Activated B cell treated with CpG ODN at 0.5 μM for 24 hours (primary cell): Measurements from ENCODE around the gene TMEM213. TPM values are rescaled to one million over a fixed set of nuclear protein-coding genes. Genes with fewer than 3 reads are reported as not detected.
A peak's percentile ranks its signal among the peaks of the same experiment; 100 is the strongest.

Source experiments
- ATAC-seq: fragments of 200-7000 bp; cut with Tn5 transposase; one replicate; pipeline ENCODE4 v1.10.0; 2021; ENCODE audit warnings: low read depth, mild to moderate bottlenecking, moderate library complexity
- CTCF ChIA-PET: fragments of 350-600 bp; sonication (Branson Sonifier 250); formaldehyde crosslinking; loops from one replicate; lab custom pipeline; 2021; ENCODE audit warnings: antibody characterized with exemption; lab: Charles Lee
- POLR2A ChIA-PET: fragments of 350-600 bp; sonication (Branson Sonifier 250); formaldehyde crosslinking; loops from one replicate; lab custom pipeline; 2021; ENCODE audit warnings: antibody characterized with exemption; lab: Charles Lee
- DNase-seq: peaks from one replicate; pipeline ENCODE4 v3.0.0; 2022
- H3K27ac Mint-ChIP-seq: one replicate; pipeline ENCODE4 v1.8.0; 2020; ENCODE audit warnings: mixed read lengths
- H3K27me3 Mint-ChIP-seq: one replicate; pipeline ENCODE4 v1.8.0; 2021; ENCODE audit warnings: mixed read lengths
- H3K36me3 Mint-ChIP-seq: one replicate; pipeline ENCODE4 v1.8.0; 2021; ENCODE audit warnings: low read depth, mixed read lengths
- H3K4me1 Mint-ChIP-seq: one replicate; pipeline ENCODE4 v1.8.0; 2021; ENCODE audit warnings: mixed read lengths
- H3K4me3 Mint-ChIP-seq: one replicate; pipeline ENCODE4 v1.8.0; 2020; ENCODE audit warnings: mild to moderate bottlenecking, mixed read lengths
- H3K9me3 Mint-ChIP-seq: one replicate; pipeline ENCODE4 v1.8.0; 2020; ENCODE audit warnings: mixed read lengths
- CTCF ChIP-seq: fragments of 200-600 bp; IDR thresholded peaks from one replicate; pipeline ENCODE4 v1.8.0; 2022; ENCODE audit warnings: antibody characterized with exemption, mild to moderate bottlenecking
- intact Hi-C: fragments of 100-400 bp; cut with micrococcal nuclease; formaldehyde crosslinking; loops from one replicate; pipeline ENCODE4 v1.15.1; 2024
- total RNA-seq: library from RNA; stranded (reverse); gene quantifications from 2 replicates; pipeline ENCODE4 v1.2.3, GENCODE V29; 2022

The TMEM213 gene
- total RNA-seq, 1 donor from 2014 or later, result not detected

- CTCF ChIA-PET, result no interaction called here
- H3K9me3 Mint-ChIP-seq, result no peaks in the 10 kb centered on the region
- POLR2A ChIA-PET, result no interaction called here
- DNase-seq, result peak; percentile 16
- peak; percentile 90 for ATAC-seq
- H3K36me3 Mint-ChIP-seq, result no peaks in the 10 kb centered on the region
- TF ChIP-seq CTCF, result no peak
- peaks cover 3% of the 10 kb centered on the region for H3K27me3 Mint-ChIP-seq
- no peaks in the 10 kb centered on the region for H3K4me1 Mint-ChIP-seq
- H3K27ac Mint-ChIP-seq, result no peak overlapping the region
- no peak overlapping the region for H3K4me3 Mint-ChIP-seq
- intact Hi-C loops, result no loop called here
Measured at GRCh38 chr7:138752518-138753149, 45.2 kb upstream of the TMEM213 start.

- POLR2A ChIA-PET, result no interaction called here
- no peak overlapping the region for H3K27ac Mint-ChIP-seq
- H3K4me1 Mint-ChIP-seq, result no peaks in the 10 kb centered on the region
- H3K36me3 Mint-ChIP-seq, result no peaks in the 10 kb centered on the region
- peaks cover 3% of the 10 kb centered on the region for H3K27me3 Mint-ChIP-seq
- no peaks in the 10 kb centered on the region for H3K9me3 Mint-ChIP-seq
- ATAC-seq (no peak), DNase-seq (no peak)
- intact Hi-C loops, result no loop called here
- no peak overlapping the region for H3K4me3 Mint-ChIP-seq
- TF ChIP-seq CTCF, result no peak
- CTCF ChIA-PET, result no interaction called here
Measured at GRCh38 chr7:138753150-138753518, 44.7 kb upstream of the TMEM213 start.

GRCh38 chr7:138753610-138754009, 44.2 kb upstream of the TMEM213 start:
- Mint-ChIP-seq H3K36me3 (no peaks in the 10 kb centered on the region), H3K4me1 (no peaks in the 10 kb centered on the region), H3K4me3 (no peak overlapping the region), H3K27me3 (peaks cover 3% of the 10 kb centered on the region), H3K27ac (no peak overlapping the region), H3K9me3 (no peaks in the 10 kb centered on the region)
- ChIA-PET CTCF (no interaction called here), POLR2A (no interaction called here)
- no peak for TF ChIP-seq CTCF
- intact Hi-C loops, result no loop called here
- no peak for ATAC-seq
- DNase-seq, result no peak

- no peak for ATAC-seq
- CTCF ChIA-PET, result no interaction called here
- POLR2A ChIA-PET, result no interaction called here
- Mint-ChIP-seq H3K4me1 (no peaks in the 10 kb centered on the region), H3K4me3 (no peak overlapping the region), H3K36me3 (no peaks in the 10 kb centered on the region), H3K27ac (no peak overlapping the region), H3K9me3 (no peaks in the 10 kb centered on the region), H3K27me3 (peaks cover 4% of the 10 kb centered on the region)
- no peak for DNase-seq
- no peak for TF ChIP-seq CTCF
- intact Hi-C loops, result no loop called here
Measured at GRCh38 chr7:138755331-138755747, 42.5 kb upstream of the TMEM213 start.

- H3K9me3 Mint-ChIP-seq, result no peaks in the 10 kb centered on the region
- no peak overlapping the region for H3K27ac Mint-ChIP-seq
- POLR2A ChIA-PET, result no interaction called here
- ATAC-seq, result no peak
- intact Hi-C loops, result no loop called here
- no peak overlapping the region for H3K4me3 Mint-ChIP-seq
- peaks cover 4% of the 10 kb centered on the region for H3K27me3 Mint-ChIP-seq
- no peak for TF ChIP-seq CTCF
- H3K4me1 Mint-ChIP-seq, result no peaks in the 10 kb centered on the region
- CTCF ChIA-PET, result interaction anchor here (1.1 kb wide), 1 partner anchor 17 kb away, joined by 3 read pairs; no protein-coding TSS in a partner anchor
- DNase-seq, result no peak
- H3K36me3 Mint-ChIP-seq, result no peaks in the 10 kb centered on the region
Measured at GRCh38 chr7:138755842-138756590, 41.8 kb upstream of the TMEM213 start.
